ENCODE results near the gene PPP1R15B. TPM values are rescaled to one million over a fixed set of nuclear protein-coding genes. Genes with fewer than 3 reads are reported as not detected.

PPP1R15B gene
- total and polyA plus RNA-seq, 2 of the 4 experiments (the other 2 are of a cell fraction), result 14.9 to 15.0 TPM

DNA sequence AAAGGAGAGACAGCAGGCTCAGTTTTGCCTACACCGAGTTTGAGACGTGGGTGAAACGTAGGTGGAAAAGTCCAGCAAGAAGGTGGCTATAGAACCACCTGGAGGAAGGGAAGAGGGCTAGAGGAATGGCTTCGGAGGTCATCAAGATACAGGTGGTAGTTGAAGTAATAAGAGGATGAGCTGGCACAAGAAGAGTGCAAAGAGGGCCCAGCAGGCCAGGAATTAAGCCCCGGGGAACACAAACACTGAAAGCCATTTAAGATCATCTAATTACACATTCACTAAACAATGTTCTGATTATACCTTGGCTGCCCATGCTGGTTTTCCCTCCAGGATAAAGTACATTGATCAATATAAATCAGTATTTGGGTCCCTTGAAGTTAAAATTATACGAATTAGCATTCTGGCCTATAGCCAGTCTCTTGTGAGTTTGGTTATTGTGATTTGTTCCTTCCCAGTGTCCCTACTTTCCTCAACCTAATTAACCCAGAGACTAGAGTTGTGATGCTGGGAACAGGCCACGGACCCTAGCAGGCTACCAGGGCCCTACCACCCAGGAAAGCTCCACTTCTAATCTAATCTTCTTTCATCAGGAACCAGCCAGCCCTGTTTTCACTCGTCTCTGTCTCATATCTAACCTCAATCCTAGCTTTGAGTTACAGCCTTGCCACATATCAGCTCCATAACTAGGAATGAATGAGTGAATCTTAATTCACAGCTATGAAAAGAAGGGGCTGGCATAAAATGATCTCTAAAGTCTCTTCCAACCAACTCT is 26.4 kb upstream of the PPP1R15B start:
- Histone ChIP-seq H3K56ac (ENCODE audit: extremely low read depth, insufficient read depth, low read length) (no peak overlapping the region), H4K91ac (ENCODE audit: insufficient read depth, low read depth, low read length) (peak overlapping the region; percentile 21; the same call in 1 of the 2 replicates), H3K14ac (replicated peaks; ENCODE audit: low read depth, low read length) (peak overlapping the region; percentile 26), H4K20me1 (ENCODE audit: insufficient read depth, low read length) (no peaks in the 10 kb centered on the region; the same call in 1 of the 2 replicates), H4K8ac (ENCODE audit: low read depth in 2 of 2, low read length in 2 of 2) (no peak overlapping the region), H3K18ac (ENCODE audit: low read depth, low read length) (peak overlapping the region; percentile 10; the same call in 1 of the 2 replicates), H3K79me1 (ENCODE audit: low read depth in 1 of 2, low read length in 2 of 2) (no peaks in the 10 kb centered on the region), H2AFZ (replicated peaks; ENCODE audit: low read length, poor library complexity) (no peak overlapping the region), H2BK5ac (ENCODE audit: low read depth, low read length, poor library complexity, severe bottlenecking) (no peak overlapping the region), H3K4me1 (ENCODE audit: control insufficient read depth, insufficient read depth, low read length) (peaks cover 13% of the 10 kb centered on the region), H3K27ac (ENCODE audit: insufficient read depth, low read length) (peak overlapping the region; percentile 16; the same call in 1 of the 2 replicates), H3K27me3 (ENCODE audit: control insufficient read depth, insufficient read depth, low read length) (no peaks in the 10 kb centered on the region), H3K4ac (ENCODE audit: low read depth, low read length) (0 out of 2 replicates have a peak overlapping the region, but pooled peaks have one; percentile 25), H3K4me3 (ENCODE audit: insufficient read depth, low read depth, low read length) (no peak overlapping the region), H2BK120ac (ENCODE audit: low read depth, low read length) (peak overlapping the region; percentile 61; the same call in 1 of the 2 replicates), H2AK5ac (ENCODE audit: low read depth, low read length) (peak overlapping the region; percentile 37; the same call in 1 of the 2 replicates), H3K23ac (ENCODE audit: low read depth, low read length) (peak overlapping the region; percentile 25; the same call in 1 of the 2 replicates), H3K9me3 (ENCODE audit: control insufficient read depth, insufficient read depth, low read length) (no peaks in the 10 kb centered on the region), H3K9ac (ENCODE audit: low read depth, low read length) (no peak overlapping the region), H2BK15ac (ENCODE audit: low read depth, low read length) (peak overlapping the region; percentile 52; the same call in 1 of the 3 replicates), H2BK20ac (ENCODE audit: low read depth, low read length) (peak overlapping the region; percentile 40; the same call in 1 of the 2 replicates), H3K4me2 (ENCODE audit: low read depth, low read length) (no peak overlapping the region), H3K9me1 (ENCODE audit: insufficient read depth, low read length) (peaks cover 2% of the 10 kb centered on the region; the same call in 1 of the 2 replicates), H2AK9ac (replicated peaks; ENCODE audit: low read depth, low read length, poor library complexity) (peak overlapping the region; percentile 71), H3K36me3 (ENCODE audit: control insufficient read depth, insufficient read depth, low read length) (peaks cover 23% of the 10 kb centered on the region), H4K5ac (ENCODE audit: low read depth, low read length) (no peak overlapping the region)
- in situ Hi-C loops (cut with MboI; ENCODE audit: low sequenced_read_pairs), result no loop called here
- ChIA-PET CTCF (interaction anchor here (0.6 to 2.7 kb wide), 5 partner anchors 9 to 65 kb away, joined by 3 to 11 read pairs (median 3); no protein-coding TSS in a partner anchor), POLR2A (ENCODE audit: unreplicated experiment) (no interaction called here)
- 100% methylated on average over 1 of the region's 8 CpGs; no CpG with 5 or more reads in 1 of the 2 experiments for WGBS, 2 experiments (ENCODE audit: extremely low coverage in 2 of 2, insufficient read length in 1 of 2)
- ATAC-seq (ENCODE audit: low read depth) (peak; percentile 7; the same call in 1 of the 2 replicates), DNase-seq (no peak)
- intact Hi-C loops (cut with micrococcal nuclease), result no loop called here
- no TSS peak for BruUV-seq (replicated peaks)
- dilution Hi-C loops (cut with HindIII; ENCODE audit: low sequenced_read_pairs, unreplicated experiment), result no loop called here
- TF ChIP-seq SMC3 (IDR thresholded peaks at IDR 0.05; ENCODE audit: low read depth, low read length), result no peak
- TF ChIP-seq RAD21 (IDR thresholded peaks at IDR 0.05; ENCODE audit: low read length), result no peak
- no peak for TF ChIP-seq CTCF (conservative IDR thresholded peaks at IDR 0.05; ENCODE audit: low read depth, low read length)
- no peak for TF ChIP-seq CHD1 (IDR thresholded peaks at IDR 0.05; ENCODE audit: low read depth, low read length)
- TF ChIP-seq BHLHE40 (IDR thresholded peaks at IDR 0.05; ENCODE audit: low read depth, low read length), result no peak
- no peak for TF ChIP-seq MAZ (IDR thresholded peaks at IDR 0.05; ENCODE audit: borderline replicate concordance, low read depth, low read length)
- no peak for TF ChIP-seq NFE2L2 (IDR thresholded peaks at IDR 0.05; ENCODE audit: low read depth, low read length)
- TF ChIP-seq MAFK (IDR thresholded peaks at IDR 0.05; ENCODE audit: low read depth, low read length), result no peak
- TF ChIP-seq RCOR1 (IDR thresholded peaks at IDR 0.05; ENCODE audit: insufficient replicate concordance, low read length), result no peak
- TF ChIP-seq, protein P1, sequence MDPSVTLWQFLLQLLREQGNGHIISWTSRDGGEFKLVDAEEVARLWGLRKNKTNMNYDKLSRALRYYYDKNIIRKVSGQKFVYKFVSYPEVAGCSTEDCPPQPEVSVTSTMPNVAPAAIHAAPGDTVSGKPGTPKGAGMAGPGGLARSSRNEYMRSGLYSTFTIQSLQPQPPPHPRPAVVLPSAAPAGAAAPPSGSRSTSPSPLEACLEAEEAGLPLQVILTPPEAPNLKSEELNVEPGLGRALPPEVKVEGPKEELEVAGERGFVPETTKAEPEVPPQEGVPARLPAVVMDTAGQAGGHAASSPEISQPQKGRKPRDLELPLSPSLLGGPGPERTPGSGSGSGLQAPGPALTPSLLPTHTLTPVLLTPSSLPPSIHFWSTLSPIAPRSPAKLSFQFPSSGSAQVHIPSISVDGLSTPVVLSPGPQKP (IDR thresholded peaks at IDR 0.05; ENCODE audit: borderline replicate concordance, low read depth, low read length), result no peak
- TF ChIP-seq MXI1 (IDR thresholded peaks at IDR 0.05; ENCODE audit: borderline replicate concordance, low read depth, low read length), result no peak
